Osteocyte (in vitro differentiated cells): Measurements from ENCODE around the gene XYLT1. TPM values are rescaled to one million over a fixed set of nuclear protein-coding genes. Genes with fewer than 3 reads are reported as not detected.

ENCODE experiments used
- DNase-seq: peaks from one replicate; pipeline ENCODE4 v3.0.0; 2021; ENCODE audit warnings: mixed read lengths; ENCODE audit not compliant: unreplicated experiment; ENCODE audit errors: extremely low spot score
- H3K27ac Mint-ChIP-seq: one replicate; pipeline ENCODE4 v1.8.0; 2021; ENCODE audit warnings: mild to moderate bottlenecking, mixed read lengths; ENCODE audit not compliant: unreplicated experiment
- H3K27me3 Mint-ChIP-seq: one replicate; pipeline ENCODE4 v1.8.0; 2021; ENCODE audit warnings: mixed read lengths; ENCODE audit not compliant: unreplicated experiment
- H3K36me3 Mint-ChIP-seq: one replicate; pipeline ENCODE4 v1.8.0; 2021; ENCODE audit warnings: mixed read lengths; ENCODE audit not compliant: unreplicated experiment
- H3K4me1 Mint-ChIP-seq: one replicate; pipeline ENCODE4 v1.8.0; 2021; ENCODE audit warnings: mixed read lengths; ENCODE audit not compliant: unreplicated experiment
- H3K4me3 Mint-ChIP-seq: one replicate; pipeline ENCODE4 v1.8.0; 2021; ENCODE audit warnings: mild to moderate bottlenecking, moderate library complexity, mixed read lengths; ENCODE audit not compliant: unreplicated experiment
- H3K9me3 Mint-ChIP-seq: one replicate; pipeline ENCODE4 v1.8.0; 2021; ENCODE audit warnings: mixed read lengths; ENCODE audit not compliant: unreplicated experiment
- CTCF ChIP-seq: fragments of 200-600 bp; sonication (generic); IDR thresholded peaks from 2 replicates; pipeline ENCODE4 v1.5.0; 2021; ENCODE audit warnings: antibody characterized with exemption, mild to moderate bottlenecking, moderate library complexity
- total RNA-seq: library from RNA; stranded (reverse); gene quantifications from 2 replicates; pipeline ENCODE4 v1.2.1, GENCODE V29; 2021

Gene XYLT1
- total RNA-seq, 1 donor from 2014 or later, result 11.1 TPM

GRCh38 chr16:17451843-17452242, 18.9 kb downstream of the XYLT1 start:
- no peak for DNase-seq
- Mint-ChIP-seq H3K36me3 (no peaks in the 10 kb centered on the region), H3K9me3 (no peaks in the 10 kb centered on the region), H3K27ac (no peak overlapping the region), H3K4me1 (peaks cover 2% of the 10 kb centered on the region), H3K4me3 (no peak overlapping the region), H3K27me3 (no peaks in the 10 kb centered on the region)
- no peak for TF ChIP-seq CTCF

- Mint-ChIP-seq H3K36me3 (no peaks in the 10 kb centered on the region), H3K9me3 (no peaks in the 10 kb centered on the region), H3K27ac (no peak overlapping the region), H3K4me3 (no peak overlapping the region), H3K4me1 (peaks cover 2% of the 10 kb centered on the region), H3K27me3 (no peaks in the 10 kb centered on the region)
- no peak for DNase-seq
- no peak for TF ChIP-seq CTCF
Observed at GRCh38 chr16:17450291-17450690, 20.5 kb downstream of the XYLT1 start.

GRCh38 chr16:17448640-17449638, 21.8 kb downstream of the XYLT1 start:
- DNase-seq, result no peak
- H3K4me3 Mint-ChIP-seq, result no peak overlapping the region
- H3K4me1 Mint-ChIP-seq, result peaks cover 2% of the 10 kb centered on the region
- no peak for TF ChIP-seq CTCF
- no peaks in the 10 kb centered on the region for H3K36me3 Mint-ChIP-seq
- H3K27ac Mint-ChIP-seq, result no peak overlapping the region
- no peaks in the 10 kb centered on the region for H3K9me3 Mint-ChIP-seq
- H3K27me3 Mint-ChIP-seq, result no peaks in the 10 kb centered on the region

- peaks cover 2% of the 10 kb centered on the region for H3K4me1 Mint-ChIP-seq
- TF ChIP-seq CTCF, result no peak
- no peak for DNase-seq
- no peaks in the 10 kb centered on the region for H3K27me3 Mint-ChIP-seq
- H3K9me3 Mint-ChIP-seq, result no peaks in the 10 kb centered on the region
- no peaks in the 10 kb centered on the region for H3K36me3 Mint-ChIP-seq
- no peak overlapping the region for H3K27ac Mint-ChIP-seq
- H3K4me3 Mint-ChIP-seq, result no peak overlapping the region
Observed at GRCh38 chr16:17447101-17447569, 23.6 kb downstream of the XYLT1 start.

- no peaks in the 10 kb centered on the region for H3K9me3 Mint-ChIP-seq
- H3K36me3 Mint-ChIP-seq, result no peaks in the 10 kb centered on the region
- no peak for TF ChIP-seq CTCF
- DNase-seq, result no peak
- H3K4me3 Mint-ChIP-seq, result no peak overlapping the region
- H3K4me1 Mint-ChIP-seq, result peaks cover 2% of the 10 kb centered on the region
- no peaks in the 10 kb centered on the region for H3K27me3 Mint-ChIP-seq
- H3K27ac Mint-ChIP-seq, result no peak overlapping the region
Observed at GRCh38 chr16:17446661-17447060, 24.1 kb downstream of the XYLT1 start.
